ELR (cell line): ENCODE data around the gene TRIM36.

Experiments used
- DNase-seq: peaks from one replicate; pipeline ENCODE4 v3.0.0-alpha.2; 2015; ENCODE audit warnings: low read depth

The TRIM36 gene

GRCh38 chr5:115169487-115170133, at the start of gene TRIM36:
Gene TRIM36 (minus strand): TSS chr5:115169908. CDS start chr5:115169634, 274 bp downstream.
- peak; percentile 94 for DNase-seq

DNA sequence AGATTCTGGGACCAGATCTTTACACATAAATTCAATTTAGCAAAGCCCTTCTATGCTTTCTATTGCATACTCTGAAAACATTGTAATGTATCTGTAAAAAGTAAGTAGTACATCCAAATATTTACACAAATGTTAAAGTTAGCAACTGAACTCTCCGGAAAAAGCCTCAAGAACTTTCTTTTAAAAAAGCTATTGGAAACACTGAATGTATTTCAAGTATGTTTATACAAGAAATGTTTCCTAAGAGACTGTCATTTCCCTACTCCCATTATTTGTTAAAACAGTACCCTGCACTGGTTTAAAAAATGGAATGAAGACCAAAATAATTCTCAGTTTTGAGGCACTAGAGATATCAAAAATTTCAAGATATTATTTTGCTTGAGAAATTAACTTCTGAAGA, 44.8 kb upstream of the TRIM36 start:
- no peak for DNase-seq

DNA sequence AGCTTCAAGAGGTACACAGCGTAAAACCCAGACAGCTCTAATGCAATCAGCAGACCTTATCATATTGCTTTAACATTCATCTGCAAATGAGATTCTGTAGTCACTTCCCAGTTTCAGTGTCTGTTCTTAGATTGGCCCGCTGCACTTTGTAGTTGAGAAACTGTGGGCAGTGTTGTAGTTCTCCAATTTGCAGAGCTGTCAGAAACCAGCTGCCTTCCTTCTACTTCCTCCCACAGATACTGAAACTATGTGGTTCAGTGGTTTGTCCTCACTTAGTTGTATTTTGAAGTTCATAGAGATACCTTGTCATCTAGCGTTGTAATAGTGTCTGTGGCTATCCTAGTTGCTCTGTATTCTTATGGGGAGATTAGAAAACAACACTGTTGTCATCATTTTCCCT, 39.6 kb upstream of the TRIM36 start:
- no peak for DNase-seq

DNA sequence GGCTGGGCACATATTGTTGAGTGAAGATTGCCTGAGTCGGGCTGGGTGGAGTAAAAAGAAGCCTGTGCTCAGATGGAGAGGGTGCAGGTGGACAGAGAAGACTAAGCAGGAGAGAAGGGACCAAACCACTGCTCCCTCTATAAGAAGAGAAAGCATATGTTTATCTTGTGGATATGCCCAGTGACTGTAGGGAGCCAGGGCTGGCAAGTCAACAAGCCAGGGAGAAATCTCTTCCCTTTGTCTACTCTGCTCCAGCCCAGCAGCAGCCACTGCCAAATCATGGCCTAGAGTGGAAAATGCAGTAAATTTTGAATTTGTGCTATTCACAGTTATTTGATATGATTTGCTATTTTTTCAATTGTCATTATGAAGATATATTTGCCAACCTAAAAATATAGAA, 33.2 kb upstream of the TRIM36 start:
- DNase-seq, result no peak

GRCh38 chr5:115196161-115196560, 26.5 kb upstream of the TRIM36 start:
- no peak for DNase-seq

- DNase-seq, result no peak
Observed at GRCh38 chr5:115194676-115195075, 25.0 kb upstream of the TRIM36 start.

DNA sequence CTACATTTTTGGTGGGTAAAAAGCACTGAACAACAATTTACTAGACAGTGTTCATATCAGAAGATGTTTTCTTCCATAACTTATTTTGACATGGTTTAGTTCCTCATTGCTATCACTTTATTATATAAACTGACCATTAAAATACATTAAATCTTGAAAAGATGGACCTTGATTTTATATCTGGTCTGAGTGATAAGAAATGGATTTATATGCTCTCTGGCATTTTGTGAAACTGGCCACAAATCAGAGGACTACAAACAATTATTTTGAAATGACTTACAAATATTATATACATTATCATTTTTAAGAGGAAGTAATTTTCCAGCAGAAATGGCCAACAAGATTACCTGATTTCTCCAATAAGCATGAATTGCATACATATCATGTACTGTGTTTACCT, 23.6 kb upstream of the TRIM36 start:
- no peak for DNase-seq

DNA sequence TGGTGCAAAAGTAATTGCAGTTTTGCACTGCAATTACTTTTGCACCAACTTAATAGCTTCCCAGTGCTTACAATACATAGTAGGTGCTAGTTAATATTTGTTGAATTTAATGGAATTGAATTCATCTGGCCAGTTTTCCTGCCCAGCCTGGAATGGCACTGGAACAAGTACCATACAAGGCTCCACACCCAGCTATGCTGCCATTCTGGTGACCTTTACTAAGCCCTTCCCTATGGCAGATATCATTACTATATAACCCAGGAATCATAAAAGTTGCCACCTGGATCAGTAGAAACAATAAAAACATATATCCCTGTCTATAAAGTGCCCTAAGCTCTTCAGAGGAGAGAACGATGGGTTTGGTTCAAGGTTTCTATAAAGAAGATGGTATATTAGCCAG, 22.4 kb upstream of the TRIM36 start:
- DNase-seq, result no peak

- DNase-seq, result no peak
Observed at GRCh38 chr5:115191474-115192031, 21.8 kb upstream of the TRIM36 start.

- DNase-seq, result no peak
Observed at GRCh38 chr5:115190388-115190787, 20.7 kb upstream of the TRIM36 start.

DNA sequence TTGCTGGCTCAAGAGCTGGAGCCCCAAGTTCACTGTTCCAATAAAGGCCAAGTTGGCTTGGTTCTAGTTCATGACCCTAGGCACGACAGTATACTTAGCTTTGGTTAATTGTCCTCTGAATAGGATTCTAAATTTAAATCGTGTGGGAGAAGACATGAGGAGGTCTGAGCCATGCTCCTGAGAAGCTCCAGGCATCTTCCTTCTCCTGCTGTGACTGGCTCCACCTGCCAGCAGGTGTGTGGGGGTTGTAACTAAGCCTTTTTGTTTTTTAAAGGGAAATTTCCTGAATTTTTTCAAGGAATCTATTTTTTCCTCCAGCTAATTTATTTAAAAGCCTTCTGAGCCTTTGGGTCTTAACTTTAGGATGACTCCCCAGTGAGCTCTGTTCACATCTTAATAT, 20.2 kb upstream of the TRIM36 start:
- DNase-seq, result no peak

- DNase-seq, result peak; percentile 74
Observed at GRCh38 chr5:115186794-115187193, 17.1 kb upstream of the TRIM36 start.

- peak; percentile 68 for DNase-seq
Observed at GRCh38 chr5:115184770-115185169, 15.1 kb upstream of the TRIM36 start.

- no peak for DNase-seq
Observed at GRCh38 chr5:115181757-115182156, 12.0 kb upstream of the TRIM36 start.

- peak; percentile 61 for DNase-seq
Observed at GRCh38 chr5:115180165-115180709, 10.5 kb upstream of the TRIM36 start.

DNA sequence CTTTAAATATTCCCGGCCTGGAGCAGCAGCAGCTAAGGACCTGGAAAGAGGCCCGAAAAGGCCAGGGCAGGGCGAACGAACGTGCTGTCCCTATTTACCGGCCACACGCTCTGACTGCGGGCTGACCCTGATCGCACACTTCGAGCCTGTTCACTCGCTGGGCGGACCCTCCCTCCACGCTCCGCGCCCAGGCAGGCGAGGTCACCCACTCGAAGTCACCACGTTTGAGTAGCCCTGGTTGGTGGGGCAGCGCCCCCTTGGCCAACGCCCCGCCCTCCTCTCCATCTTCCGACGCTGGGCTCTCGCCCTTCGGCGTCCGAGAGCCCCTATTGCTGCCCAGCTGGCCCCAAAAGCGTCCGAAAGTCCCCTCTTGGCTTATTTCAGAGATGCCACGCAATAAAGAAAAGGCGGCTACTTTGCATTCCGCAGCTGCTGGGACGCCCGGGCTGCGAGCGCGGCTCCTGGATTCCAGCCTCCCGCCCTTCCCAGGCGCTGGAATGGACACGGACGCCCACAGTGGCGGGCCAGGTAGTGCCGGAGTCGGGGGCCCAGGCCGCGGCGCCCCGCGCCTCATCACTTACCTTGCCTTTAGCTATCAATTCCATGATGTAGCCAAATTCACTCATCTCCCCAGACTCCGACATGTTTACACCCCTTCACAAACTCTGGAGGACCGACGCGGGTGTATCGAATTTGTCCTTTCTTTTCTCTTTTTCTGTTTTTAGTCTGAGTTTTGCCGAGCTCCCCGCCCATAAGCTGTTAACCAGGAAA, 9.9 kb upstream of the TRIM36 start:
- DNase-seq, result peak; percentile 20

GRCh38 chr5:115179030-115179393, 9.3 kb upstream of the TRIM36 start:
- DNase-seq, result no peak

DNA sequence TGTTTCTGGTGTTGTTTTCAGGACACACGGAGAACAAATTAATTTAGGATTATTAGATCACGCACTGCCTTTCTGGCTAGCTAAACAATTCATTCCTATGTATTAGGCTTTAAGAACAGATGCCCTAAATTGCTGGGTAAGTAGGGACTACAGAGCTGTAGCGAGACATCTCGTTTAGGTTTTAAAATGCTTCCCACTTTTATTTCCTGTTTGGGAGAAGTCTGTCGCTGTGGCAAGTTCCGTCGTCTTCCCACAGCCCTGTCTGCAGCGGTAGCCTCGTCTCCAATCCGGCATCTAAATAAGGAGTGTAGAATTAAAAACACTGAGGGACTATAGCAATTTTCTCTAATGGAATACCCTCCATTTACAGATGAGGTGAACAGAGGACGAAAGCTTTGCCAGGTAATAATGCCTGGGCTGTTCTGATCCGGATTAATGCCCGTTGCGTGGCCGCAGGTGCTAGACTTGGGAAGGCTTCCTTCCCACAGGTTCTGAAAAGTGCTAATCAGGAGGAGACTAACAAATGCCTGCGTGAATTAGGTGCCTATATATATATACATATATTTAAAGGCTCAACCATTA, 1.3 kb upstream of the TRIM36 start:
- DNase-seq, result peak; percentile 5

DNA sequence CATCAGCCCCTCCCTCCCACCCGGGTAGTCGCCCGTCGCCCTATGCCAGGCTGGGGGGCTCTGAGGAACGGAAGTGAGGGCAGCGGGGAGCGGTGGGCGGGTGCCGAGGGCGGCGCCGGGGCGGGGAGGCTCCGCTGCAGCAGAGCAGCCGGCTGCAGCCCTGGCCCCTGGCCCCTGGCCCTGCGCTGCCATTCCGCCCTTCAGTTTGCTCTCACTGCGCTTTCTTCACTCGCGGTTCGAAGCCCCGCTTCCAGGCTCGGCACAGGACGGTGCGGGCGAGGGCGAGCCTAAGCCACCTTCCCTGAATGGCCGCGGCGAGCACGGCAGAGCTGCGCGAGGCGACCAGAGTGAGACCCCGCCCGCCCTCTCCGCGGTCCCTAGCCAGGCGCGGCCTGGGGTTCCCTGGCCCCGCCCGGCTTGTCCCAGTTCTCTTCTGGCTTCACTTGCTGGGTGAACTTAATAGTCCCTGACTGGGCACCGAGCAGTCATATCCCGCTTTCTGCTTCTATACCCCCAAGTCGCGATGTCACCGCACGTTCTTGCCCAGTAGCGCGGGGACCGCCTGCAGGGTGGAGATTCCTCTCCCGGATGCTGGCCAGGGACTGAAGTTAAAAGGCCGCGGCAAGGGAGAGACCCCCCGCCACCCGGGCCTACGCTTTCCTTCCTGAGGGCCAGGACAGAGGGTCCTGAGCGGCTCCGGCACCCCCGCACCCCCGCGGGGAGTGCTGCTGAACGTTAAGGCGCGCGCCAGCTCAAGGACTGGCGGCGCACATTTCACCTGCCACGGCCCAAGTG, 623 bp upstream of the TRIM36 start:
- peak; percentile 13 for DNase-seq

- peak; percentile 39 for DNase-seq
Observed at GRCh38 chr5:115168829-115169486, 750 bp downstream of the TRIM36 start.

DNA sequence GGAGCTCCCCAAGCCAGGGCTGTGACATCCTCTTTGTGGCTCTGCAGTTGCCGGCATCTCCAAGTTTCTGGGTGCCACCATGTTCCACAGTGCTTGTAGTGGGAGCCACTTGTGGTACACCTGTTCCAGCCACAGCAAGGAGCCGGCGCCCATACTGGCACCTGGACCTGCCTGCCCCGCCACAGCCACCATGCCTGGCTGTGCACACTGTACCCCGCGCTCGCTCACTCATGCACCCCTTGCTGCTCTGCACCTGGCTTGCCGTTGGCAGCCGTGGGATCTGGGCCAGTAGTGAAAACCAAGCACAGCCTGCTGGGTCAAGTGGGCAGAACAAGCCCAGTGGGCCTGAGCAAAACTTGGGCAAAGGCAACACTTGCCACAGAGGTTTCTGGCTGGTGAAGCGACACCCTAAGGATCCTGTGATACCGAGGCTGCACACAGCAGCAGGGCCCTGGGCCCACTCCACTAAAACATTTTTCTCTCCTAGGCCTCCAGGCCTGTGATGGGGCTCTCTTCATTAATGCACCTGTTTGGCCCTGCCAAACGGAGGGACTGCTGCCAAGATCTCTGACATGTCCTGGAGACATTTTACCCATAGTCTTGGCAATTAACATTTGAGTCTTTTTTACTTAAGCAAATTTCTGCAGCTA, 2.8 kb downstream of the TRIM36 start:
- DNase-seq, result no peak
